Tibial nerve (tissue), 4 donors: Measurements from ENCODE around the gene C3orf80. TPM values are rescaled to one million over a fixed set of nuclear protein-coding genes. Genes with fewer than 3 reads are reported as not detected.

ENCODE experiments used
- DNase-seq, 2 donors: peaks; one replicate each; pipeline ENCODE4 v3.0.0-alpha.2; 2019; ENCODE audit warnings: low spot score in 2 of 2
- H3K27ac ChIP-seq, 4 donors: fragments of 200-600 bp; sonication (generic) in 3 of 4; one replicate each; pipeline ENCODE4 v1.5.1; 2017 to 2019; ENCODE audit warnings: mild to moderate bottlenecking in 1 of 4
- H3K27me3 ChIP-seq, 2 donors: fragments of 200-600 bp; sonication (generic) in 1 of 2; one replicate each; pipeline versions ENCODE4 v1.5.1 to v1.6.0; 2017 to 2019
- H3K36me3 ChIP-seq, 3 donors: fragments of 200-600 bp; sonication (generic); one replicate each; pipeline ENCODE4 v1.5.1; 2018 to 2019
- H3K4me1 ChIP-seq, 4 donors: fragments of 200-600 bp; sonication (generic) in 3 of 4; one replicate each; pipeline ENCODE4 v1.5.1; 2017 to 2019
- H3K4me3 ChIP-seq, 4 donors: fragments of 200-600 bp; sonication (generic) in 3 of 4; one replicate each; pipeline ENCODE4 v1.5.1; 2017 to 2019; ENCODE audit warnings: mild to moderate bottlenecking in 1 of 4, moderate library complexity in 1 of 4
- H3K9me3 ChIP-seq, 4 donors: fragments of 200-600 bp; sonication (generic) in 3 of 4; one replicate each; pipeline ENCODE4 v1.5.1; 2017 to 2019
- EP300 ChIP-seq, 2 donors: sonication (generic); formaldehyde crosslinking; IDR thresholded peaks; one replicate each; pipeline ENCODE4 v1.6.1; 2017; ENCODE audit warnings: antibody characterized with exemption in 2 of 2, mild to moderate bottlenecking in 1 of 2
- POLR2A ChIP-seq, 2 donors: fragments of 450-650 bp; IDR thresholded peaks; one replicate each; pipeline ENCODE4 v1.6.1; 2017; ENCODE audit warnings: antibody characterized with exemption in 2 of 2, mild to moderate bottlenecking in 2 of 2, moderate library complexity in 2 of 2
- WGBS, 2 donors: methylation state at CpG; one replicate each; pipeline ENCODE4 v1.1.5; 2018; 5-methylcytosine and 5-hydroxymethylcytosine counted together
- total RNA-seq, 4 donors: library from RNA; depleted of rRNA; stranded (reverse); fragments of >200 nt; gene quantifications; one replicate each; pipeline ENCODE4 v1.1.0, GENCODE V29; 2016
- TF ChIP-seq, protein P1 (sequence below), 5 experiments: fragments of 200-600 bp in 3 of 5; fragments of 450-650 bp in 2 of 5; sonication (generic) in 3 of 5; IDR thresholded peaks; one replicate each; pipeline ENCODE4 v1.5.1; 2016 to 2019; ENCODE audit warnings: antibody characterized with exemption in 5 of 5, mild to moderate bottlenecking in 3 of 5, moderate library complexity in 2 of 5

C3orf80 gene
- total RNA-seq, 4 donors from 2014 or later = 0.84 to 2.2 (median 1.8) TPM; not detected in 1

DNA sequence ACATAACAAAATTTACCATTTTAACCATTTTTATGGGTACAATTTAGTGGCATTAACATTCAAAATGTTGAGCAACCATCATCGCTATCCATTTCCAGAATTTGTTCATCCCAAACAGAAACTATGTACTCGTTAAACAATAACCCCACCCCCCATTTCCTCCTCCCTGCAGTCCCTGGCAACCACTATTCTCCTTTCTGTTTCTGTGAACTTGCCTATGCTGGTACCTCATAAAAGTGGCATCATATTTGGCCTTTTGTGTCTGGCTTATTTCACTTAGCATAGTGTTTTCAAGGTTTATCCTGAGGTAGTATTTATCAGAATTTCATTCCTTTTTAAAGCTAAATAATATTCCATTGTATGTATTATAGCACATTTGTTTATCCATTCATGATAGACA is 32.4 kb downstream of the C3orf80 start:
- TF ChIP-seq, protein P1, sequence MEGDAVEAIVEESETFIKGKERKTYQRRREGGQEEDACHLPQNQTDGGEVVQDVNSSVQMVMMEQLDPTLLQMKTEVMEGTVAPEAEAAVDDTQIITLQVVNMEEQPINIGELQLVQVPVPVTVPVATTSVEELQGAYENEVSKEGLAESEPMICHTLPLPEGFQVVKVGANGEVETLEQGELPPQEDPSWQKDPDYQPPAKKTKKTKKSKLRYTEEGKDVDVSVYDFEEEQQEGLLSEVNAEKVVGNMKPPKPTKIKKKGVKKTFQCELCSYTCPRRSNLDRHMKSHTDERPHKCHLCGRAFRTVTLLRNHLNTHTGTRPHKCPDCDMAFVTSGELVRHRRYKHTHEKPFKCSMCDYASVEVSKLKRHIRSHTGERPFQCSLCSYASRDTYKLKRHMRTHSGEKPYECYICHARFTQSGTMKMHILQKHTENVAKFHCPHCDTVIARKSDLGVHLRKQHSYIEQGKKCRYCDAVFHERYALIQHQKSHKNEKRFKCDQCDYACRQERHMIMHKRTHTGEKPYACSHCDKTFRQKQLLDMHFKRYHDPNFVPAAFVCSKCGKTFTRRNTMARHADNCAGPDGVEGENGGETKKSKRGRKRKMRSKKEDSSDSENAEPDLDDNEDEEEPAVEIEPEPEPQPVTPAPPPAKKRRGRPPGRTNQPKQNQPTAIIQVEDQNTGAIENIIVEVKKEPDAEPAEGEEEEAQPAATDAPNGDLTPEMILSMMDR (IDR thresholded peaks at IDR 0.05) = no peak
- TF ChIP-seq EP300 (IDR thresholded peaks at IDR 0.05) = no peak
- no peak for TF ChIP-seq POLR2A (IDR thresholded peaks at IDR 0.05)
- H3K4me1 ChIP-seq = no peaks in the 10 kb centered on the region
- WGBS, 2 donors = 82 to 85% methylated on average over 2 of the region's 2 CpGs
- H3K36me3 ChIP-seq = peaks cover 0 to 32% (median 0%) of the 10 kb centered on the region in 3 donors
- H3K4me3 ChIP-seq = no peak overlapping the region
- H3K27ac ChIP-seq = no peak overlapping the region
- H3K27me3 ChIP-seq = no peaks in the 10 kb centered on the region
- DNase-seq = no peak
- no peaks in the 10 kb centered on the region for H3K9me3 ChIP-seq

DNA sequence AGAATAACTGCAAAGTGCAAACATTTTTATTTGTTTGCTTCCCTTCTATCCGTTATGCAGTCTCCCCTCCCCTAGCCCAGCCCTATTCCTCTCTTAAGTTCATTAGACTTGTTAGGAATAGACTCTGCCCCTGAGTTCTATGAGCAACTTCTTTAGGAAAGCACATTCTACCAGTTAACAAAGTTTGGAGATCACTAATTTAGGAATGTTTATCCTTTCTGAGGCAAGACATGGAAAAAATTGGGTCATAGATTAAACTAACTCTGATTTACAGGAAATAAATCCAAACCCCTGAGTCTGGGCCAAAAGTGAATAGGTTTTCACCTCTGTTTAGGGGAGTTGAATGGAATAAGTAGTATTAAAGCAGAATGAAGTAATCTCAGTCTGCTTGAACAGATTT is 34.4 kb downstream of the C3orf80 start:
- Histone ChIP-seq H3K36me3 (peaks cover 0 to 32% (median 0%) of the 10 kb centered on the region in 3 donors), H3K4me3 (no peak overlapping the region), H3K4me1 (no peaks in the 10 kb centered on the region), H3K27ac (no peak overlapping the region), H3K27me3 (no peaks in the 10 kb centered on the region), H3K9me3 (no peaks in the 10 kb centered on the region)
- TF ChIP-seq POLR2A (IDR thresholded peaks at IDR 0.05) (no peak), EP300 (IDR thresholded peaks at IDR 0.05) (no peak)
- TF ChIP-seq, protein P1 (IDR thresholded peaks at IDR 0.05) = no peak
- 81 to 88% methylated on average over 1 of the region's 1 CpG for WGBS, 2 donors
- no peak for DNase-seq

DNA sequence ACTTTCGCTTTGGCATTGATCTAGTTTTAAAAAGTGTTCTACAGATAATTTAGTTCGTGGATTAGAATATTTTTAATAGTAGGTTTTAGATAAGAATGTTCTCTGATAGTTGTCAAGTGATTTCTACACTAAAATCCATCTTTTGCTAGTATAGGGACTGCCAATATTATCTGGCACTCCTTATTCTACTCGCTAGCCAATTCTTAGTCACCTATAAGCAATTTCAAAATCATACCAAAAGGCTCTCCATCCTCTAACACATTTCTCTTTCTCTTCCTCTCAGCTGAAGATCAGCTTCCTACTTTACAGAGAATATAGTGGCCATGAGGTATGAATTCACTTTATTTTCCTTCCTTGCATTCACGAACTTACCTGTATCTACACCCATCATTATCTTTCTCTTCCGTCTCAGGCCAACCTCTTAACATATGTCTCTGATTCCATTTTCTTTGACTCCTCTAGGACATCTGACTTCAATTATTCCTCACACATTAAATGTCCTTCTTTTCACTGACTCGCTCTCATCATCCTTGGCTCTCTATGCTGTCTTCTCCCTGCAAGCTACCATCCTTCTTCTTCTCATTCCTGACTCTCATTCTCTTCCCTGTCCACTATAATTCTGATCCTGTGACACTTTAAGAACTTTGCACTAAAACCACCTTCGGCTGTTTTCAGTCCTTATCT is 35.5 kb downstream of the C3orf80 start:
- TF ChIP-seq POLR2A (IDR thresholded peaks at IDR 0.05) (no peak), EP300 (IDR thresholded peaks at IDR 0.05) (no peak)
- TF ChIP-seq, protein P1 (IDR thresholded peaks at IDR 0.05) = no peak
- Histone ChIP-seq H3K27ac (no peak overlapping the region), H3K4me3 (no peak overlapping the region), H3K27me3 (no peaks in the 10 kb centered on the region), H3K4me1 (no peaks in the 10 kb centered on the region), H3K9me3 (no peaks in the 10 kb centered on the region), H3K36me3 (peaks cover 0 to 28% (median 0%) of the 10 kb centered on the region in 3 donors)
- no peak for DNase-seq
- 77 to 82% methylated on average over 7 of the region's 7 CpGs for WGBS, 2 donors

DNA sequence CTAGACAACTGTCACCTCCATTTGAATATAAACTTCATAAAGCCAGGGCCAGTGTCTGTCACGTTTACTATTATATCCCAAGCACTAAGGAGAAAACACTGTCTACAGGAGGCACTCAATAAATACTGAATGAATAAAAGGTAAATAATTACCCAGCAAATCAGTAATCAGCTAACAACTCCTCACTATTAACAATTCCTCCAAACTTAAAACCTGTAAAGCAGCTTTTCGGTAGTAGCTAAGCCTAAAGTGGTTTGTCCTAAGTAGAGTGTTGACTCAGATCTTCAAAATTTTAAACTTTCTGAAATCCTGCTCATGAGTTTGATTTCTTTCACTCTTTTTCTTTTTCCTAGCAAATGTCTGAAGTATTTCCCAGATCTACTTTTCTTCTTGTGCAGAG is 39.9 kb downstream of the C3orf80 start:
- TF ChIP-seq, protein P1 (IDR thresholded peaks at IDR 0.05) = no peak
- TF ChIP-seq EP300 (IDR thresholded peaks at IDR 0.05) = no peak
- no peak for TF ChIP-seq POLR2A (IDR thresholded peaks at IDR 0.05)
- H3K4me1 ChIP-seq = no peaks in the 10 kb centered on the region
- 88 to 95% methylated on average over 2 of the region's 2 CpGs for WGBS, 2 donors

More for the DNA sequence above, 39.9 kb downstream of the C3orf80 start:
- no peak overlapping the region for H3K4me3 ChIP-seq
- H3K9me3 ChIP-seq = no peaks in the 10 kb centered on the region
- peaks cover 0 to 13% (median 0%) of the 10 kb centered on the region in 3 donors for H3K36me3 ChIP-seq
- DNase-seq = no peak
- H3K27ac ChIP-seq = no peak overlapping the region
- H3K27me3 ChIP-seq = no peaks in the 10 kb centered on the region

Other genes with a start within 250 kb of the C3orf80 start
- gene IL12A, start 236.6 kb upstream of the C3orf80 start, total RNA-seq = under 1 TPM in 1 of 4 donors, not detected in 3; 0.60 TPM
- gene IFT80, start 173.8 kb downstream of the C3orf80 start, total RNA-seq = 10 to 100 TPM; 19.5 to 57.5 (median 31.6) TPM
- 10 to 100 TPM; 11.7 to 27.1 (median 21.1) TPM for gene SMC4, start 174.2 kb downstream of the C3orf80 start, total RNA-seq
- gene TRIM59, start 224.4 kb downstream of the C3orf80 start, total RNA-seq = 1 to 10 TPM in 2 of 4 donors, under 1 TPM in 1, not detected in 1; 0.42 to 2.0 (median 1.6) TPM